Measurements from ENCODE around the gene SLC38A1.

The SLC38A1 gene

DNA sequence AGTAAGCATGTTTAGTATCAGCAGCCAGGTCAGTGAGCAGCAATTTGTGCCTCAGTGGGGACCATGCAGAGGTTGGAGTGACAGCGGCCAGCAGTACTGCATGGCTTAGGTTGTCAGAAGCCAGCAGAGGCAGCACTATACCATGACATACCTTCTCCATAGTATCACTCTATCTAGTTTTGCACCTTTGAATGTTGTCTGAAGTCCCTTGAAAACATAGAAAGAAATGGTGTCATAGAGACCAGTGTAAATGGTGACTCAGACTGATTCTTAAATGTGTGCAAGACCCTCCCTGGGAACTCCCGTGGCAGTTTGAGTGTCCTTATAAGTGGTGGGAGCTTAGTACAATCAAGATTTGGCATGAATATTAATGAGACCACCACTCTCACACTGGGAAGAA lies 124.4 kb downstream of the SLC38A1 start:
- POLR2A ChIA-PET: no interaction called here
- Histone ChIP-seq H3K36me3 (ENCODE audit: control insufficient read depth in 4 of 4, insufficient read depth in 4 of 4, low read length in 3 of 4) (no peaks in the 10 kb centered on the region), H3K27ac (ENCODE audit: insufficient read depth in 1 of 2, low read depth in 1 of 2, low read length in 2 of 2, poor library complexity in 1 of 2, severe bottlenecking in 2 of 2) (no peak overlapping the region), H3K4me1 (ENCODE audit: control extremely low read depth in 1 of 4, control insufficient read depth in 4 of 4, insufficient read depth in 4 of 4, low read length in 3 of 4) (no peaks in the 10 kb centered on the region), H3K4me3 (ENCODE audit: control insufficient read depth in 1 of 7, extremely low read depth in 1 of 7, insufficient read depth in 4 of 7, low read depth in 2 of 7, low read length in 6 of 7) (no peak overlapping the region), H3K27me3 (replicated peaks in 2 of 5; ENCODE audit: control insufficient read depth in 4 of 5, insufficient read depth in 5 of 5, low read length in 4 of 5) (no peaks in the 10 kb centered on the region), H3K9me3 (ENCODE audit: control extremely low read depth in 1 of 5, control insufficient read depth in 4 of 5, insufficient read depth in 2 of 5, low read depth in 1 of 5, low read length in 4 of 5) (no peaks in the 10 kb centered on the region)
- no peak for DNase-seq
- CTCF ChIA-PET: interaction anchor here (1.4 kb wide), 1 partner anchor 532 kb away, joined by 3 read pairs; no protein-coding TSS in a partner anchor
- WGBS (ENCODE audit: insufficient coverage): 83% methylated on average over 1 of the region's 2 CpGs

DNA sequence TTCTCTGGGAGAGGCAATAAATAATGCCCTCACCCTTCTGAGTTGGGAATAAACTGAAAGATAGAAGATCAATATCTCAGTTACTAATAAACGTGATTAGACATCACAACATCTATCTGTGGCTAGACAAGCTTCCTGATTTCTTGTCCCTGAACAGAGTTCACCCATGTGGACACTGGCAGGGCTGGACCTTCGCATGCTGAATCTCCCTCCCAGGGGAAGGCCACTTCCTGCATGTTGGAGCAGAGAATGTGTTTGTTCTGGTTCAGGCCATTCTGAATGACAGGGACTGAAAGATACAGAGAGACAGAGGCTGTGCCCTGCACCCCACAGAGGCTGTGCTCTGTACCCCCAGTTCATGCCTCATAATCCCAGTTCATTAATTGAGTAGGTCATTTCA lies 132.6 kb downstream of the SLC38A1 start:
- POLR2A ChIA-PET: no interaction called here
- H3K36me3 ChIP-seq (ENCODE audit: control insufficient read depth in 4 of 4, insufficient read depth in 4 of 4, low read length in 3 of 4): no peaks in the 10 kb centered on the region
- 86% methylated on average over 1 of the region's 2 CpGs for WGBS (ENCODE audit: insufficient coverage)
- H3K4me3 ChIP-seq (ENCODE audit: control insufficient read depth in 1 of 7, extremely low read depth in 1 of 7, insufficient read depth in 4 of 7, low read depth in 2 of 7, low read length in 6 of 7): no peak overlapping the region
- H3K27ac ChIP-seq (ENCODE audit: insufficient read depth in 1 of 2, low read depth in 1 of 2, low read length in 2 of 2, poor library complexity in 1 of 2, severe bottlenecking in 2 of 2): no peak overlapping the region
- no peaks in the 10 kb centered on the region for H3K27me3 ChIP-seq (replicated peaks in 2 of 5; ENCODE audit: control insufficient read depth in 4 of 5, insufficient read depth in 5 of 5, low read length in 4 of 5)
- no peaks in the 10 kb centered on the region for H3K4me1 ChIP-seq (ENCODE audit: control extremely low read depth in 1 of 4, control insufficient read depth in 4 of 4, insufficient read depth in 4 of 4, low read length in 3 of 4)
- no peak for DNase-seq
- H3K9me3 ChIP-seq (ENCODE audit: control extremely low read depth in 1 of 5, control insufficient read depth in 4 of 5, insufficient read depth in 2 of 5, low read depth in 1 of 5, low read length in 4 of 5): no peaks in the 10 kb centered on the region
- CTCF ChIA-PET: interaction anchor here (2.1 kb wide), 1 partner anchor 11 kb away, joined by 8 read pairs; no protein-coding TSS in a partner anchor

DNA sequence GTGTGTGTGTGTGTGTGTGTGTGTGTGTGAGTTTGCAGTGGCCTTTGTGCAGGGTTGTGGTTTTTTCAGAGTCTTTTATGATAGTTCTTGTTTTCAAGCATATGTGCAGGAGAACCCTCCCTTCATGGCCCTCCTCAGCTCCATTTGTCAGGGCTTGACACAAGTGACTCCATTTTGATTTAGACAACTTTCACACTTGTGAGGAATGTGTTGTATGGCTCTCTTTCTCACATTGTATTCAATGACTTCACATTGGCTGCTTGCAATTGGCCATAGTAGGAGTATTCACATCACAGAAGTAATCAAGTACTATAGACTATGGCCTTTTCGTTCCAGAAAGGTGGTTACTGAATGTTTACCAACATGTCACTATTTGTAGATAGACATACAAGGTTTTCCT lies 133.1 kb downstream of the SLC38A1 start:
- no CpG with 5 or more reads among the region's 1 CpG for WGBS (ENCODE audit: insufficient coverage)
- CTCF ChIA-PET: interaction anchor here (2.1 kb wide), 1 partner anchor 11 kb away, joined by 8 read pairs; no protein-coding TSS in a partner anchor
- DNase-seq: no peak

DNA sequence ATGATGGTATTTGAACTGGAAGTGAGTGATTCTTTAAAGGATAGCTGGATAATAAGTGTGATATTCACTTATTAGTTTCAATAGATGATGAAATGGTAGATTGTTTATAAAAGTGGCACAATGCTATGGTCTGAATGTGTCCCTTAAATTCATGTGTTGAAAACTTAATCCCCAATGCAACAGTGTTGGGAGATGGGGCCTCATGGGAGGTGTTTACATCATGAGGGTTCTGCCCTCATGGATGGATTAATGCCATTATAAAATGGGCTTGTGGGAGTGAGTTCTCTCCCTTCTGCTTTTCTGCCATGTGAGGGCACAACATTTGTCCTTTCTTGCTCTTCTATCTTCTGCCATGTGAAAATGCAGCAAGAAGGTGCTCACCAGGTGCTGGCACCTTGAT lies 134.0 kb downstream of the SLC38A1 start:
- H3K27ac ChIP-seq (ENCODE audit: insufficient read depth in 1 of 2, low read depth in 1 of 2, low read length in 2 of 2, poor library complexity in 1 of 2, severe bottlenecking in 2 of 2): no peak overlapping the region
- no peaks in the 10 kb centered on the region for H3K27me3 ChIP-seq (replicated peaks in 2 of 5; ENCODE audit: control insufficient read depth in 4 of 5, insufficient read depth in 5 of 5, low read length in 4 of 5)
- CTCF ChIA-PET: interaction anchor here (2.1 kb wide), 1 partner anchor 10 kb away, joined by 8 read pairs; no protein-coding TSS in a partner anchor
- no peaks in the 10 kb centered on the region for H3K4me1 ChIP-seq (ENCODE audit: control extremely low read depth in 1 of 4, control insufficient read depth in 4 of 4, insufficient read depth in 4 of 4, low read length in 3 of 4)
- H3K4me3 ChIP-seq (ENCODE audit: control insufficient read depth in 1 of 7, extremely low read depth in 1 of 7, insufficient read depth in 4 of 7, low read depth in 2 of 7, low read length in 6 of 7): no peak overlapping the region
- DNase-seq: no peak
- POLR2A ChIA-PET: no interaction called here
- no peaks in the 10 kb centered on the region for H3K36me3 ChIP-seq (ENCODE audit: control insufficient read depth in 4 of 4, insufficient read depth in 4 of 4, low read length in 3 of 4)
- H3K9me3 ChIP-seq (ENCODE audit: control extremely low read depth in 1 of 5, control insufficient read depth in 4 of 5, insufficient read depth in 2 of 5, low read depth in 1 of 5, low read length in 4 of 5): no peaks in the 10 kb centered on the region

More for the DNA sequence above, 133.1 kb downstream of the SLC38A1 start:
- POLR2A ChIA-PET: no interaction called here
- Histone ChIP-seq H3K9me3 (ENCODE audit: control extremely low read depth in 1 of 5, control insufficient read depth in 4 of 5, insufficient read depth in 2 of 5, low read depth in 1 of 5, low read length in 4 of 5) (no peaks in the 10 kb centered on the region), H3K4me1 (ENCODE audit: control extremely low read depth in 1 of 4, control insufficient read depth in 4 of 4, insufficient read depth in 4 of 4, low read length in 3 of 4) (no peaks in the 10 kb centered on the region), H3K27me3 (replicated peaks in 2 of 5; ENCODE audit: control insufficient read depth in 4 of 5, insufficient read depth in 5 of 5, low read length in 4 of 5) (no peaks in the 10 kb centered on the region), H3K4me3 (ENCODE audit: control insufficient read depth in 1 of 7, extremely low read depth in 1 of 7, insufficient read depth in 4 of 7, low read depth in 2 of 7, low read length in 6 of 7) (no peak overlapping the region), H3K27ac (ENCODE audit: insufficient read depth in 1 of 2, low read depth in 1 of 2, low read length in 2 of 2, poor library complexity in 1 of 2, severe bottlenecking in 2 of 2) (no peak overlapping the region), H3K36me3 (ENCODE audit: control insufficient read depth in 4 of 4, insufficient read depth in 4 of 4, low read length in 3 of 4) (no peaks in the 10 kb centered on the region)

DNA sequence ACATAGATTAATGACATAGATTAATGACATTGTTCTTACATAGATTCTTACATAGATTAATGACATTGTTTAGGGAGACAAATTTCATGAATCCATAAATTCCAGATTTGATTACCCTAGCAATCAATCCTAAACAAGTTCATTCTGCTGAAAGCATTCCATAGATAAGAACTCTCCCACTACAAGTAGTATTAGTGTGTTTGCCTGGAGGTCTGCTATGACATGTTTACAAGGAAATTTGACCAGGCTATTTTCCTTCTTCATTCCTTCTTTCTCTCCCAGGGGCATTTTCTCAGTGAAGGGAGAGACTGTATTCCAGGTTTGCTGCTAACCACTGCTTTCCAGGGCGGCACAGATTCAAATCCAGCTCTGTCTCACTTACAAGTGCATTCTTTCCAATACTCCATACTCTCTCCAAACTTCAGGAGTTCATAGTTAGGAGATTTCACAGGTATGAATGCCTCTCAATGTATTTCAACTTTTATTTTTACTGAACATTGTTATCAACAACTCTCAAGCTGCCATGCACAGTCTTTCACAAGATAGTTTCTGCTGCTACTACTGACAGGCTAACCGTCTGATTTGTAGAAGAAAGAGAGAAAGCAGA lies 134.5 kb downstream of the SLC38A1 start:
- H3K4me1 ChIP-seq (ENCODE audit: control extremely low read depth in 1 of 4, control insufficient read depth in 4 of 4, insufficient read depth in 4 of 4, low read length in 3 of 4): no peaks in the 10 kb centered on the region
- CTCF ChIA-PET: interaction anchor here (0.6 kb wide), 1 partner anchor 9 kb away, joined by 4 read pairs; no protein-coding TSS in a partner anchor
- H3K27me3 ChIP-seq (replicated peaks in 2 of 5; ENCODE audit: control insufficient read depth in 4 of 5, insufficient read depth in 5 of 5, low read length in 4 of 5): no peaks in the 10 kb centered on the region
- no peak overlapping the region for H3K4me3 ChIP-seq (ENCODE audit: control insufficient read depth in 1 of 7, extremely low read depth in 1 of 7, insufficient read depth in 4 of 7, low read depth in 2 of 7, low read length in 6 of 7)
- no peak for DNase-seq
- WGBS (ENCODE audit: insufficient coverage): no CpG with 5 or more reads among the region's 2 CpGs
- H3K9me3 ChIP-seq (ENCODE audit: control extremely low read depth in 1 of 5, control insufficient read depth in 4 of 5, insufficient read depth in 2 of 5, low read depth in 1 of 5, low read length in 4 of 5): no peaks in the 10 kb centered on the region
- H3K27ac ChIP-seq (ENCODE audit: insufficient read depth in 1 of 2, low read depth in 1 of 2, low read length in 2 of 2, poor library complexity in 1 of 2, severe bottlenecking in 2 of 2): no peak overlapping the region
- POLR2A ChIA-PET: no interaction called here
- H3K36me3 ChIP-seq (ENCODE audit: control insufficient read depth in 4 of 4, insufficient read depth in 4 of 4, low read length in 3 of 4): no peaks in the 10 kb centered on the region

DNA sequence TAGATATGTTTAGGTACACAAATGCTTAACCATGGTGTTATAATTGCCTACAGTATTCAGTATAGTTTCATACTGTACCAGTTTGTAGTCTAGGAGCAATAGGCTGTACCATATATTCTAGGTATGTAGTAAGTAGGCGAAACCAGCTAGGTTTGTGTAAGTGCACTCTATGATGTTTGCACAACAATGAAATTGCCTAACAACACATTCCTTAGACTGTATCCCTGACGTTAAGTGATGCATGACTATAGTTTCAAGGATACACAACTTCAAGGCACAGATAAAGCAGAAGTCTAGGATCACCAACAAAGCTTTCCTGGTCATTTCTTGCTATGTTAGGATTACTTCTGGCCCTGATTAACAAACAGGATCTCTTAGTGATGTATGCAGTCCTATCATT lies 135.1 kb downstream of the SLC38A1 start:
- 88% methylated on average over 1 of the region's 2 CpGs for WGBS (ENCODE audit: insufficient coverage)
- CTCF ChIA-PET: interaction anchor here (0.6 kb wide), 1 partner anchor 8 kb away, joined by 4 read pairs; no protein-coding TSS in a partner anchor
- no peak for DNase-seq

More for the DNA sequence above, 135.1 kb downstream of the SLC38A1 start:
- no peak overlapping the region for H3K27ac ChIP-seq (ENCODE audit: insufficient read depth in 1 of 2, low read depth in 1 of 2, low read length in 2 of 2, poor library complexity in 1 of 2, severe bottlenecking in 2 of 2)
- H3K27me3 ChIP-seq (replicated peaks in 2 of 5; ENCODE audit: control insufficient read depth in 4 of 5, insufficient read depth in 5 of 5, low read length in 4 of 5): no peaks in the 10 kb centered on the region
- H3K36me3 ChIP-seq (ENCODE audit: control insufficient read depth in 4 of 4, insufficient read depth in 4 of 4, low read length in 3 of 4): no peaks in the 10 kb centered on the region
- H3K9me3 ChIP-seq (ENCODE audit: control extremely low read depth in 1 of 5, control insufficient read depth in 4 of 5, insufficient read depth in 2 of 5, low read depth in 1 of 5, low read length in 4 of 5): no peaks in the 10 kb centered on the region
- POLR2A ChIA-PET: no interaction called here
- H3K4me3 ChIP-seq (ENCODE audit: control insufficient read depth in 1 of 7, extremely low read depth in 1 of 7, insufficient read depth in 4 of 7, low read depth in 2 of 7, low read length in 6 of 7): no peak overlapping the region
- no peaks in the 10 kb centered on the region for H3K4me1 ChIP-seq (ENCODE audit: control extremely low read depth in 1 of 4, control insufficient read depth in 4 of 4, insufficient read depth in 4 of 4, low read length in 3 of 4)

Data from common myeloid progenitor, CD34-positive (primary cell).